ENCODE measurements around the gene RPS6KA5.
"Not testable (repeated sequence)": the region's sequence is repeated elsewhere in the genome, so short reads cannot be mapped to it uniquely, and the experiment has no call there.

RPS6KA5 gene

GRCh38 chr14:90858511-90858910, 201.9 kb downstream of the RPS6KA5 start:
- Mint-ChIP-seq H3K9me3 (no peaks in the 10 kb centered on the region), H3K27ac (no peak overlapping the region), H3K4me1 (peaks cover 9% of the 10 kb centered on the region), H3K27me3 (ENCODE audit: low read depth, poor library complexity) (no peaks in the 10 kb centered on the region), H3K4me3 (no peak overlapping the region), H3K36me3 (ENCODE audit: low read depth) (no peaks in the 10 kb centered on the region)
- no peak for DNase-seq
- TF ChIP-seq CTCF (IDR thresholded peaks at IDR 0.05) = no peak

DNA sequence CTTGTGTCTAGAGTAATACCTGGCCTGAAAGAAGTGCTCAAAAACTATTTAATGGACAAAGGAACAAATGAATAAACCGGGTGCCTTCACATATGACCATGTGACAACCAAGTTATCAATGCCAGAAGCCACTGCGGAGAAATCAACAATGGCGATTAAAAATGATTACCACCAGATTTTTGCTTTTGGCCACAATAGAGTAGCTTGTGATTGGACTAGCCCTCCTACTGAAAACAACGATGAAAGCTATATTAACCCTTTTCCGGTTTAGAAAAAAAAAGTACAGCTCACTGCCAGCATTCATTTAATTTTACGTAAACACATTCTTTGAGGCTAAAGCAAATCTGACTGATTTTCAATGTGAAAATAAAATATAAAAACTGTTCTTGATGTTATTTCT, 202.6 kb downstream of the RPS6KA5 start:
- Mint-ChIP-seq H3K9me3 (no peaks in the 10 kb centered on the region), H3K4me3 (no peak overlapping the region), H3K4me1 (peaks cover 9% of the 10 kb centered on the region), H3K36me3 (ENCODE audit: low read depth) (no peaks in the 10 kb centered on the region), H3K27me3 (ENCODE audit: low read depth, poor library complexity) (no peaks in the 10 kb centered on the region), H3K27ac (no peak overlapping the region)
- no peak for TF ChIP-seq CTCF (IDR thresholded peaks at IDR 0.05)
- no peak for DNase-seq

GRCh38 chr14:90856115-90856514, 204.3 kb downstream of the RPS6KA5 start:
- H3K4me1 Mint-ChIP-seq; DNase-seq; H3K27me3 Mint-ChIP-seq (ENCODE audit: low read depth, poor library complexity); H3K27ac Mint-ChIP-seq; H3K4me3 Mint-ChIP-seq; H3K9me3 Mint-ChIP-seq; H3K36me3 Mint-ChIP-seq (ENCODE audit: low read depth): not testable (repeated sequence)

- H3K4me1 Mint-ChIP-seq = peaks cover 14% of the 10 kb centered on the region
- H3K4me3 Mint-ChIP-seq = no peak overlapping the region
- no peaks in the 10 kb centered on the region for H3K36me3 Mint-ChIP-seq (ENCODE audit: low read depth)
- peaks cover 4% of the 10 kb centered on the region for H3K27me3 Mint-ChIP-seq (ENCODE audit: low read depth, poor library complexity)
- H3K27ac Mint-ChIP-seq = no peak overlapping the region
- DNase-seq = no peak
- H3K9me3 Mint-ChIP-seq = no peaks in the 10 kb centered on the region
- TF ChIP-seq CTCF (IDR thresholded peaks at IDR 0.05) = no peak
Observed at GRCh38 chr14:90853116-90853515, 207.3 kb downstream of the RPS6KA5 start.

GRCh38 chr14:90851327-90852036, 209.0 kb downstream of the RPS6KA5 start:
- H3K27me3 Mint-ChIP-seq (ENCODE audit: low read depth, poor library complexity) = peaks cover 4% of the 10 kb centered on the region

GRCh38 chr14:90850487-90850886, 210.0 kb downstream of the RPS6KA5 start:
- DNase-seq = no peak
- no peak overlapping the region for H3K4me3 Mint-ChIP-seq
- no peaks in the 10 kb centered on the region for H3K9me3 Mint-ChIP-seq
- TF ChIP-seq CTCF (IDR thresholded peaks at IDR 0.05) = no peak
- peaks cover 4% of the 10 kb centered on the region for H3K27me3 Mint-ChIP-seq (ENCODE audit: low read depth, poor library complexity)
- peaks cover 25% of the 10 kb centered on the region for H3K4me1 Mint-ChIP-seq
- no peaks in the 10 kb centered on the region for H3K36me3 Mint-ChIP-seq (ENCODE audit: low read depth)
- H3K27ac Mint-ChIP-seq = peak overlapping the region; percentile 22

More at GRCh38 chr14:90851327-90852036, 209.0 kb downstream of the RPS6KA5 start:
- H3K27ac Mint-ChIP-seq = no peak overlapping the region
- no peaks in the 10 kb centered on the region for H3K36me3 Mint-ChIP-seq (ENCODE audit: low read depth)
- no peak overlapping the region for H3K4me3 Mint-ChIP-seq
- H3K9me3 Mint-ChIP-seq = no peaks in the 10 kb centered on the region
- no peak for DNase-seq
- TF ChIP-seq CTCF (IDR thresholded peaks at IDR 0.05) = no peak
- peaks cover 25% of the 10 kb centered on the region for H3K4me1 Mint-ChIP-seq

All from nephron progenitor cell (in vitro differentiated cells).